ENCODE results near the gene CAMK2D. TPM values are rescaled to one million over a fixed set of nuclear protein-coding genes. Genes with fewer than 3 reads are reported as not detected.
A peak's percentile ranks its signal among the peaks of the same experiment; 100 is the strongest.

The CAMK2D gene
- total RNA-seq, 6 donors from 2014 or later: 41.0 to 75.8 (median 51.9) TPM

GRCh38 chr4:113440371-113440770 is 321.2 kb downstream of the CAMK2D start:
- Histone ChIP-seq H3K36me3 (no peaks in the 10 kb centered on the region), H3K27ac (no peak overlapping the region), H3K9me3 (no peaks in the 10 kb centered on the region), H3K4me1 (peaks cover 12 to 29% (median 20%) of the 10 kb centered on the region in 4 donors), H3K4me3 (no peak overlapping the region), H3K27me3 (no peaks in the 10 kb centered on the region)
- WGBS, 2 donors: 74 to 83% methylated on average over 4 of the region's 4 CpGs
- ATAC-seq (ENCODE audit: low FRiP score in 2 of 2): no peak
- no peak for DNase-seq
- TF ChIP-seq CTCF (IDR thresholded peaks at IDR 0.05) (no peak), POLR2AphosphoS5 (IDR thresholded peaks at IDR 0.05) (no peak), POLR2A (IDR thresholded peaks at IDR 0.05) (no peak), EP300 (IDR thresholded peaks at IDR 0.05) (no peak)

- 72 to 90% methylated on average over 5 of the region's 5 CpGs for WGBS, 2 donors
- H3K9me3 ChIP-seq: no peaks in the 10 kb centered on the region
- no peaks in the 10 kb centered on the region for H3K27me3 ChIP-seq
- no peaks in the 10 kb centered on the region for H3K36me3 ChIP-seq
- H3K4me1 ChIP-seq: peaks cover 5 to 16% (median 12%) of the 10 kb centered on the region in 4 donors
- H3K4me3 ChIP-seq: no peak overlapping the region
- DNase-seq: no peak
- TF ChIP-seq POLR2AphosphoS5 (IDR thresholded peaks at IDR 0.05): no peak
- TF ChIP-seq CTCF (IDR thresholded peaks at IDR 0.05): no peak
- no peak for TF ChIP-seq EP300 (IDR thresholded peaks at IDR 0.05)
- TF ChIP-seq POLR2A (IDR thresholded peaks at IDR 0.05): no peak
- no peak overlapping the region for H3K27ac ChIP-seq
- ATAC-seq (ENCODE audit: low FRiP score in 2 of 2): no peak
These were observed 322.9 kb downstream of the CAMK2D start for GRCh38 chr4:113438596-113438995.

- Histone ChIP-seq H3K36me3 (no peaks in the 10 kb centered on the region), H3K27me3 (no peaks in the 10 kb centered on the region), H3K4me3 (no peak overlapping the region), H3K4me1 (peaks cover 5 to 16% (median 12%) of the 10 kb centered on the region in 4 donors), H3K27ac (peak overlapping the region in 1 of 4 donors; percentile 38), H3K9me3 (no peaks in the 10 kb centered on the region)
- ATAC-seq (ENCODE audit: low FRiP score in 2 of 2) (no peak), DNase-seq (no peak)
- WGBS, 2 donors: 57 to 66% methylated on average over 3 of the region's 3 CpGs
- TF ChIP-seq POLR2A (IDR thresholded peaks at IDR 0.05): no peak
- no peak for TF ChIP-seq CTCF (IDR thresholded peaks at IDR 0.05)
- TF ChIP-seq POLR2AphosphoS5 (IDR thresholded peaks at IDR 0.05): no peak
- TF ChIP-seq EP300 (IDR thresholded peaks at IDR 0.05): no peak
These were observed 324.4 kb downstream of the CAMK2D start for GRCh38 chr4:113437129-113437528.

- TF ChIP-seq POLR2AphosphoS5 (IDR thresholded peaks at IDR 0.05) (no peak), POLR2A (IDR thresholded peaks at IDR 0.05) (no peak), CTCF (IDR thresholded peaks at IDR 0.05) (no peak), EP300 (IDR thresholded peaks at IDR 0.05) (no peak)
- H3K36me3 ChIP-seq: no peaks in the 10 kb centered on the region
- peak overlapping the region in 3 of 4 donors; percentile 11 to 38 (median 26) for H3K27ac ChIP-seq
- H3K4me3 ChIP-seq: no peak overlapping the region
- peak in 1 of 2 donors; percentile 50 for ATAC-seq (ENCODE audit: low FRiP score in 2 of 2)
- 13 to 22% methylated on average over 3 of the region's 3 CpGs for WGBS, 2 donors
- H3K9me3 ChIP-seq: no peaks in the 10 kb centered on the region
- no peaks in the 10 kb centered on the region for H3K27me3 ChIP-seq
- H3K4me1 ChIP-seq: peaks cover 5 to 16% (median 12%) of the 10 kb centered on the region in 4 donors
- DNase-seq: no peak
These were observed 325.2 kb downstream of the CAMK2D start for GRCh38 chr4:113436360-113436759.

GRCh38 chr4:113435893-113436292 is 325.6 kb downstream of the CAMK2D start:
- DNase-seq: no peak
- H3K4me3 ChIP-seq: no peak overlapping the region
- peaks cover 5 to 16% (median 12%) of the 10 kb centered on the region in 4 donors for H3K4me1 ChIP-seq
- no peaks in the 10 kb centered on the region for H3K9me3 ChIP-seq
- peak in 1 of 2 donors; percentile 85 for ATAC-seq (ENCODE audit: low FRiP score in 2 of 2)
- no peaks in the 10 kb centered on the region for H3K36me3 ChIP-seq
- TF ChIP-seq EP300 (IDR thresholded peaks at IDR 0.05) (no peak), POLR2AphosphoS5 (IDR thresholded peaks at IDR 0.05) (no peak), CTCF (IDR thresholded peaks at IDR 0.05) (no peak), POLR2A (IDR thresholded peaks at IDR 0.05) (no peak)
- peak overlapping the region; percentile 7 to 38 (median 18) for H3K27ac ChIP-seq
- whole genome bisulfite sequencing, 2 donors: 47 to 54% methylated on average over 7 of the region's 7 CpGs
- no peaks in the 10 kb centered on the region for H3K27me3 ChIP-seq
